ENCODE results near the gene RMND5B.
"Not testable (repeated sequence)": the region's sequence is repeated elsewhere in the genome, so short reads cannot be mapped to it uniquely, and the experiment has no call there.

Gene RMND5B

DNA sequence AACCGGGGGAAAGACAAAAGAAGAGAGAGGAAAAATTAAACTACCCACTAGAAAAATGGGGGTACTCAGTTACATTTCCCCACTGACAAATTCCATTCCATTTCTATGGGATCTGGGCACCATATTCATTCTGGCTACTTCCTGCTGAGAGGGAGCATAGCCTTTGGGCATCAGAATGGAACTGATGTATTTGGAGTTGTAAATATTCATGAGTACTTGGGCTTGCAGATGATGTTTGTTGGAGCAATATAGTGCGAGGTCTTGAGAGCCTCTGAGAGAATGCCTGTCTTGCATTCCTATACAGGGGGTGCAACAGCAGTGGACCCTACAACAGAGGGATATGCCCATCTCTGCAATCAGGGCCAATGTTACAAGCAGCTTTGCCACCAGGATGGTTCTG, 39.6 kb downstream of the RMND5B start:
- DNase-seq (ENCODE audit: low spot score) = no peak

DNA sequence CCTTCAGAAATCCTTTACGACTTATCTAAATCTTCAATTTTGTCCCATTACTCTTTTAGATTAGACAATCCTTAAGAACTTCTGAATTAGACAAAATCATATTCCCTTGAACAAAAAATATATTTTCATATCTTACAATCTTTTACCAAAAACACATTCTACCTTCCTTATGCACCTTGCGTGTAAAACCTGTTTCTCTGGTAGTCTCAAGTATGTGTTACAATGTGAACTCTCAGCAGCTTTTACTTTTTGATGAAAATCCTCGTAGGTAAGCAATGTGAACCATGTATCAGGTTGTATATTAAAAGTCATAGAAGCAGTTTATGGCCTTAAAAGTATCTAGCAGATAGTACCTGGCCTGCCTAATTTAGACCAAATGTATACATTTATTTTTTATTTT, 43.6 kb downstream of the RMND5B start:
- no peak for DNase-seq (ENCODE audit: low spot score)

GRCh38 chr5:178176791-178177190, 46.0 kb downstream of the RMND5B start:
- no peak for DNase-seq (ENCODE audit: low spot score)

DNA sequence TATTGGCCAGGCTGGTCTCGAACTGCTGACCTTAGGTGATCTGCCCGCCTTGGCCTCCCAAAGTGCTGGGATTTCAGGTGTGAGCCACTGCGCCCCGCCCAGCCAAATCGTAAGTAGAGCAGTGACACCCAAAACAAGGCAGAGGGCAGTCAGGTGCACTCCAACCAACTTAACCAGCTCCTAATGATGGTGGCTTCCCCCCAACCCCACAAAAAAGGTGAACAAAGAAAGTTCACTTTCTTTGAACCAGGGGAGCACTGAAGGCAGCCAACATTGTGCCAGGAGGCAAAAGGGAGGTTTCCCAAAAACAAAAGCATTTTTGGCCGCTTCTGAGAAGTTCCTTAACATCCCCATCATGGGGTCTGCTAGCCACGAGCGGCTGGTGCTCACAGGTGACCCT, 46.8 kb downstream of the RMND5B start:
- no peak for DNase-seq (ENCODE audit: low spot score)

- no peak for DNase-seq (ENCODE audit: low spot score)
Observed at GRCh38 chr5:178180141-178180863, 49.5 kb downstream of the RMND5B start.

- DNase-seq (ENCODE audit: low spot score) = no peak
Observed at GRCh38 chr5:178182158-178182876, 51.5 kb downstream of the RMND5B start.

- no peak for DNase-seq (ENCODE audit: low spot score)
Observed at GRCh38 chr5:178186427-178186826, 55.6 kb downstream of the RMND5B start.

DNA sequence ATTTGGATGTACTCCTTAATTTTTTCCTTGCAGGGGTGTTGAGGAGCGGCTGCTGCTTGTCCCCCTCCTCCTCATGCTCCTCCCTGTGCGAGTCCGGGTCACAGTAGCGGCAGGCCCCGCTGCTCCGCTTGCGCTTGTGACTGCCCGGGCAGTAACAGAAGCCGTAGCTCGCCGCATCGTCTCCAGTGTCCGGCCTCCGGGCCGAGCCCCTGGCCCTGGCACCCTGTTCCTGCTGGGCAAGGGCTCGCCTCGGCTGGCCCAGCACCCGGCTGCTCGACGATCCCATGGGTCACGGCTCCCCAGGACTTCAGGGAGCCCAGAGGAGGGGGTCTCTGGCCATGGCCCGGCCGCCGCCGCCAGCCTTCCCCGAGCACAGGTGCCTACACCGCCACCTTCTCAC, 56.2 kb downstream of the RMND5B start, which contains the start of gene GMCL2:
Gene GMCL2, minus strand, starts transcription at position 358 of the 400 bp plus-strand sequence. Its CDS starts 72 bp downstream, at position 286.
- DNase-seq (ENCODE audit: low spot score) = no peak

DNA sequence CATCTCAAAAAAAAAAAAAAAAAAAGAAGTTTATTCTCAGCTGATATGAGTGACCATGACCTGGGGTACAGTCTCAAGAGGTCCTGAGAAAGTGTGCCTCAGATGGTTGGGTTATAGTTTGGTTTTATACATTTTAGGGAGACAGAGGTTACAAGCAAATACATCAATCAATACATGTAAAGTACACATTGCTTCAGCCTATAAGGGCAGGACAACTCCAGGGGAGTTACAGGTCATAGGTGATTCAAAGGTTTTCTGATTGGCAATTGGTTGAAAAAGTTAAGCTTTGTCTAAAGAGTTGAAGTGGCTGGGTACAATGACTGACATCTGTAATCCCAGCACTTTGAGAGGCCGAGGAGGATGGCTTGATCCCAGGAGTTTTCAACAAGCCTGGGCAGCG, 58.6 kb downstream of the RMND5B start:
- no peak for DNase-seq (ENCODE audit: low spot score)

DNA sequence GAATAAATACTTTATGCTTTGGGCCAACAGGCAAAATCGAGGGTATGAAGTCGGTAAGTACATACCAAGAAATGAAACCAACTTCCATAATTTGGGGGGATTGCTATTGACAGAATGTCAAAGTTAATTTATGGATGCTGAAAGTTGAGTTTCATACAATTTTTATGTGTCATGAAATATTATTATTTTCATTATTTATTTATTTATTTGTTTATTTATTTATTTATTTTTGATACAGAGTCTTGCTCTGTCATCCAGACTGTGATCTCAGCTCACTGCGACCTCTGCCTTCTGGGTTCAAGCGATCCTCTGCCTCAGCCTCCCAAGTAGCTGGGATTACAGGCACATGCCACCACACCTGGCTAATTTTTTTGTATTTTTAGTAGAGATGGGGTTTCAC, 60.8 kb downstream of the RMND5B start:
- no peak for DNase-seq (ENCODE audit: low spot score)

- no peak for DNase-seq (ENCODE audit: low spot score)
Observed at GRCh38 chr5:178192244-178192643, 61.4 kb downstream of the RMND5B start.

- no peak for DNase-seq (ENCODE audit: low spot score)
Observed at GRCh38 chr5:178192787-178193186, 62.0 kb downstream of the RMND5B start.

- no peak for DNase-seq (ENCODE audit: low spot score)
Observed at GRCh38 chr5:178193251-178193809, 62.5 kb downstream of the RMND5B start.

- DNase-seq (ENCODE audit: low spot score) = no peak
Observed at GRCh38 chr5:178194026-178194425, 63.2 kb downstream of the RMND5B start.

GRCh38 chr5:178196281-178196812, 65.5 kb downstream of the RMND5B start:
- no peak for DNase-seq (ENCODE audit: low spot score)

- no peak for DNase-seq (ENCODE audit: low spot score)
Observed at GRCh38 chr5:178196986-178197385, 66.2 kb downstream of the RMND5B start.

- DNase-seq (ENCODE audit: low spot score) = not testable (repeated sequence)
Observed at GRCh38 chr5:178198151-178198550, 67.3 kb downstream of the RMND5B start.

DNA sequence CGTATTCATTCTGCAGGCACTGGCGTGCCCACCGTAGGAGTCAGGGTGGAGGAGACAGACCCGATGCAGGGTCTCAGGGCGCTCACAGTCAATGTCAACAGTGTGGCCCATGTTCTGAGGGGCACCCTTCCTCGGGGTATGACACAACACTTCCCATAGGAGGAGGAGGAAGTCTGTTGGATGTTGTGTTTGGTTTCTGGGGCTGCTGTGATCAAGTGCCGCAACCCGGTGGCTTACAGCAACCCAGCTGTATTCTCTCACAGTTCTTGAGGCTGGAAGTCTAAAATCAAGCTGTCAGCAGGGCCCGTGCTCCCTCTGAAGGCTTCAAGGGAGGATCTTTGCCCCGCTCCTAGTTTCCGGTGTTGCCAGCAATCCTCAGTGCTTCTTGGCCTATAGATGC, 67.9 kb downstream of the RMND5B start:
- no peak for DNase-seq (ENCODE audit: low spot score)

DNA sequence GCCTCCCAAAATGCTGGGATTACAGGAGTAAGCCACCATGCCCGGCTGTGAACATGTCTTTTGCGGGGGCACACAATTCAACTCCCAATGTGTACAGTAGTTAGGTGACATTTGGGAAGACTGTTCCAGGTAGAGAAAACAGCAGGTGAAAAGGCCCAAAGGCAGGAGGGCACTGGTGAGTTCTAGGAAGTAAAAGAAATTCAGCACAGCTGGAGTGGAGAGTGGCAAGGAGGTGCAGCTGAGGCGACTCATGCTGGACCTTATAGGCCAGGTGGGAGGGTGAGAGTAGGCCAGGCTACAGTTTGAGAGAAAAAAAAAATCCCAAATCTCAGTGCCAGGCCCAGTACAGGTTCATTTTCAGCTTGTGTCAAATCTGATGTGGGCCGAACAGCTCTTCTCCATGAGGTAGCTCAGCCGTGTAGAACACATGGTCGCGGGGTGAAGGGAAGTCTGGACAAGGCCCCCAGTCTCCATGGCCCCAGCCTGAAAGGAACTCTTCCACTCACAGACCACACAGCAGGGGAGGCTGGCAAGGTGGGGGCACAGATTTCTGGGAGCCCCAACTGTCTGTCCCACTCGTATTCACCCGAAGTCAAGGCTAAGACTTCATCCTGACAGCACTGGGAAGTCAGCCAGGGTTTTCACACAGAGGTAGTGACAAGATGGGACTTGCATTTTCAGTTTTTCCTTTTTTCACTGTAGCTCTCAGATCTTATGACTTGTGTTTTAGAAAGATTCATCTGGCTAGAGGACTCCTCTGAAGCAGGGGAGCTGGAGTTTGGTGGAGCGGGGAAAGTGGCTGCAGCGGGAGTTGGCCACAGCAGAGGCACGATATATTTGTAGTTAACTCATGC, 69.0 kb downstream of the RMND5B start:
- no peak for DNase-seq (ENCODE audit: low spot score)
